OCI-LY7 (cell line): Measurements from ENCODE around the gene WFDC2. TPM values are rescaled to one million over a fixed set of nuclear protein-coding genes. Genes with fewer than 3 reads are reported as not detected.
"Not testable (repeated sequence)": the region's sequence is repeated elsewhere in the genome, so short reads cannot be mapped to it uniquely, and the experiment has no call there.

ENCODE experiments used
- BruUV-seq: library from RNA; stranded (reverse); fragments of 400-500 nt; replicated peaks from 2 replicates; lab custom pipeline; 2021; lab: Mats Ljungman, UMichigan
- CTCF ChIA-PET: fragments of 300-600 bp; sonication (Branson Sonifier 250); formaldehyde crosslinking; loops from one replicate; lab custom pipeline; 2022; ENCODE audit warnings: antibody characterized with exemption; ENCODE audit not compliant: unreplicated experiment; lab: Charles Lee
- POLR2A ChIA-PET: fragments of 300-600 bp; sonication (Branson Sonifier 250); formaldehyde crosslinking; loops from one replicate; lab custom pipeline; 2022; ENCODE audit warnings: antibody characterized with exemption; lab: Charles Lee
- DNase-seq: peaks from one replicate; pipeline ENCODE4 v3.0.0-alpha.2; 2015; ENCODE audit warnings: low spot score
- H2AFZ ChIP-seq: fragments of 200-600 bp; sonication (generic), shearing (Covaris generic); 2 replicates; pipeline ENCODE4 v1.6.1; 2014; ENCODE audit warnings: mild to moderate bottlenecking, antibody characterized with exemption, low read length, moderate library complexity
- H3K27ac ChIP-seq: fragments of 200-600 bp; sonication (generic); 2 replicates; pipeline ENCODE4 v1.5.1; 2014; ENCODE audit warnings: mixed run types, low read depth, mild to moderate bottlenecking, moderate library complexity, low read length, inconsistent platforms; ENCODE audit not compliant: poor library complexity, severe bottlenecking
- H3K36me3 ChIP-seq: fragments of 200-600 bp; sonication (generic); 2 replicates; pipeline ENCODE4 v1.6.1; 2014; ENCODE audit warnings: mild to moderate bottlenecking, antibody characterized with exemption, low read length, moderate library complexity, mixed read lengths; ENCODE audit not compliant: insufficient read depth
- H3K4me1 ChIP-seq: fragments of 200-600 bp; sonication (generic); 2 replicates; pipeline ENCODE4 v1.5.1; 2014; ENCODE audit warnings: mild to moderate bottlenecking, low read length; ENCODE audit not compliant: insufficient read depth, poor library complexity, severe bottlenecking
- H3K4me2 ChIP-seq: fragments of 200-600 bp; sonication (generic); 2 replicates; pipeline ENCODE4 v1.6.1; 2014; ENCODE audit warnings: mild to moderate bottlenecking, low read length
- H3K4me3 ChIP-seq: fragments of 200-600 bp; sonication (generic); 2 replicates; pipeline ENCODE4 v1.5.1; 2014; ENCODE audit warnings: mild to moderate bottlenecking, low read depth, low read length; ENCODE audit not compliant: poor library complexity, severe bottlenecking
- H3K79me2 ChIP-seq: fragments of 200-600 bp; sonication (generic); 2 replicates; pipeline ENCODE4 v1.6.1; 2016; ENCODE audit warnings: low read depth, mild to moderate bottlenecking, low read length, moderate library complexity, mixed read lengths; ENCODE audit not compliant: insufficient read depth
- H3K9me2 ChIP-seq: fragments of 200-600 bp; sonication (generic); 2 replicates; pipeline ENCODE4 v1.6.1; 2016; ENCODE audit warnings: mild to moderate bottlenecking, low read length, mixed read lengths; ENCODE audit not compliant: insufficient read depth
- H3K9me3 ChIP-seq: fragments of 200-600 bp; sonication (generic); 2 replicates; pipeline ENCODE4 v1.6.1; 2014; ENCODE audit warnings: mild to moderate bottlenecking, mixed run types, low read length, mixed read lengths
- H4K20me1 ChIP-seq: fragments of 200-600 bp; sonication (generic); 2 replicates; pipeline ENCODE4 v1.6.1; 2014; ENCODE audit warnings: mild to moderate bottlenecking, antibody characterized with exemption, low read length, moderate library complexity, mixed read lengths; ENCODE audit not compliant: insufficient read depth
- CTCF ChIP-seq: fragments of 200-600 bp; sonication (generic); conservative IDR thresholded peaks from 2 replicates; pipeline ENCODE4 v1.5.1; 2014; ENCODE audit warnings: mild to moderate bottlenecking, antibody characterized with exemption, low read length, moderate library complexity, mixed read lengths
- EZH2phosphoT487 ChIP-seq: fragments of 200-600 bp; sonication (generic); IDR thresholded peaks from 2 replicates; pipeline ENCODE4 v1.6.1; 2018; ENCODE audit warnings: low read depth, borderline replicate concordance, mild to moderate bottlenecking, mixed run types, antibody characterized with exemption, low read length, moderate library complexity, mixed read lengths
- intact Hi-C: fragments of 100-400 bp; cut with micrococcal nuclease; formaldehyde crosslinking; loops from one replicate; pipeline ENCODE4 v1.10.0; 2022; ENCODE audit not compliant: unreplicated experiment
- total RNA-seq, 2 experiments: library from RNA; depleted of rRNA in 1 of 2; stranded (reverse); fragments of >200 nt in 1 of 2; shearing (Covaris generic) in 1 of 2; gene quantifications; 2 replicates each; pipeline ENCODE4 v1.2.3, GENCODE V29; 2014 to 2022

The WFDC2 gene
- total RNA-seq, 2 experiments from 2014 or later = 0.46 to 4.4 TPM

GRCh38 chr20:45477530-45478148 lies 8.1 kb downstream of the WFDC2 start:
- H2AFZ ChIP-seq, CTCF ChIA-PET, BruUV-seq, H4K20me1 ChIP-seq, H3K4me2 ChIP-seq, H3K27ac ChIP-seq, H3K79me2 ChIP-seq, H3K36me3 ChIP-seq, POLR2A ChIA-PET, H3K9me2 ChIP-seq, H3K4me1 ChIP-seq, intact Hi-C loops, DNase-seq, H3K9me3 ChIP-seq, H3K4me3 ChIP-seq: not testable (repeated sequence)

GRCh38 chr20:45479822-45480221 lies 10.3 kb downstream of the WFDC2 start:
- H3K36me3 ChIP-seq = no peaks in the 10 kb centered on the region
- CTCF ChIA-PET = no interaction called here
- no TSS peak for BruUV-seq
- H3K4me3 ChIP-seq = no peak overlapping the region
- DNase-seq = no peak
- POLR2A ChIA-PET = no interaction called here
- no peaks in the 10 kb centered on the region for H3K79me2 ChIP-seq
- no peaks in the 10 kb centered on the region for H3K4me1 ChIP-seq
- no peak overlapping the region for H3K4me2 ChIP-seq
- intact Hi-C loops = no loop called here
- H4K20me1 ChIP-seq = no peaks in the 10 kb centered on the region
- TF ChIP-seq EZH2phosphoT487 (no peak), CTCF (no peak)
- no peak overlapping the region for H3K27ac ChIP-seq
- H3K9me3 ChIP-seq = no peaks in the 10 kb centered on the region
- no peaks in the 10 kb centered on the region for H3K9me2 ChIP-seq
- no peak overlapping the region for H2AFZ ChIP-seq

GRCh38 chr20:45484676-45485075 lies 15.1 kb downstream of the WFDC2 start:
- ChIA-PET CTCF (no interaction called here), POLR2A (interaction anchor here (0.6 kb wide), 1 partner anchor 453 kb away, joined by 3 read pairs; no protein-coding TSS in a partner anchor)
- Histone ChIP-seq H2AFZ (no peak overlapping the region), H3K4me1 (no peaks in the 10 kb centered on the region), H3K9me3 (no peaks in the 10 kb centered on the region), H3K4me3 (no peak overlapping the region), H3K36me3 (no peaks in the 10 kb centered on the region), H3K4me2 (no peak overlapping the region), H3K9me2 (no peaks in the 10 kb centered on the region), H3K79me2 (no peaks in the 10 kb centered on the region), H4K20me1 (no peaks in the 10 kb centered on the region), H3K27ac (no peak overlapping the region)
- DNase-seq = no peak
- no TSS peak for BruUV-seq
- intact Hi-C loops = no loop called here
- TF ChIP-seq CTCF (no peak), EZH2phosphoT487 (no peak)
